SU-DHL-6 (cell line): ENCODE data around the gene PROX1.

Experiments
- H2AFZ ChIP-seq: fragments of 200-600 bp; sonication (generic); 2 replicates; pipeline ENCODE4 v1.6.1; 2014; ENCODE audit warnings: low read depth, mild to moderate bottlenecking, moderate library complexity, mixed read lengths, antibody characterized with exemption, low read length; ENCODE audit not compliant: severe bottlenecking
- H3F3A ChIP-seq: fragments of 200-600 bp; shearing (Covaris generic); 2 replicates; pipeline ENCODE4 v1.6.0; 2016; ENCODE audit warnings: antibody characterized with exemption, mild to moderate bottlenecking; ENCODE audit not compliant: insufficient read depth
- H3K27ac ChIP-seq: fragments of 200-600 bp; sonication (generic); 2 replicates; pipeline ENCODE4 v1.5.1; 2016; ENCODE audit warnings: low read depth, mild to moderate bottlenecking, low read length, moderate library complexity, mixed read lengths
- H3K27me3 ChIP-seq: fragments of 200-600 bp; sonication (generic), shearing (Covaris generic); 2 replicates; pipeline ENCODE4 v1.6.0; 2014; ENCODE audit warnings: mild to moderate bottlenecking, low read length
- H3K36me3 ChIP-seq: fragments of 200-600 bp; sonication (generic); 2 replicates; pipeline ENCODE4 v1.6.1; 2014; ENCODE audit warnings: mild to moderate bottlenecking, low read length, mixed read lengths
- H3K4me2 ChIP-seq: fragments of 300-600, 200-600 bp; shearing (Covaris generic), sonication (generic); 2 replicates; pipeline ENCODE4 v1.6.0; 2014; ENCODE audit warnings: low read length, low read depth, mild to moderate bottlenecking; ENCODE audit not compliant: poor library complexity, severe bottlenecking
- H3K4me3 ChIP-seq: fragments of 200-600 bp; sonication (generic); 2 replicates; pipeline ENCODE4 v1.5.1; 2014; ENCODE audit warnings: antibody characterized with exemption, low read length, mild to moderate bottlenecking, mixed read lengths; ENCODE audit not compliant: insufficient read depth, poor library complexity, severe bottlenecking
- H3K79me2 ChIP-seq: fragments of 200-600 bp; sonication (generic); 2 replicates; pipeline ENCODE4 v1.6.1; 2014; ENCODE audit warnings: mild to moderate bottlenecking, low read length, moderate library complexity; ENCODE audit not compliant: insufficient read depth
- H3K9ac ChIP-seq: fragments of 200-600 bp; sonication (generic); 2 replicates; pipeline ENCODE4 v1.7.0; 2014; ENCODE audit warnings: mild to moderate bottlenecking, low read length
- H3K9me2 ChIP-seq: fragments of 200-600 bp; sonication (generic); replicated peaks from 2 replicates; pipeline ENCODE4 v1.6.1; 2014; ENCODE audit warnings: low read length; ENCODE audit not compliant: insufficient read depth
- H3K9me3 ChIP-seq: fragments of 200-600 bp; sonication (generic); 2 replicates; pipeline ENCODE4 v1.6.1; 2014; ENCODE audit warnings: low read length, mixed read lengths; ENCODE audit not compliant: insufficient read depth
- H4K20me1 ChIP-seq: fragments of 200-600 bp; sonication (generic); 2 replicates; pipeline ENCODE4 v1.6.1; 2014; ENCODE audit warnings: low read depth, mild to moderate bottlenecking, antibody characterized with exemption, low read length, moderate library complexity, mixed read lengths
- EZH2phosphoT487 ChIP-seq: fragments of 200-600 bp; sonication (generic), shearing (Covaris generic); conservative IDR thresholded peaks from 2 replicates; pipeline ENCODE4 v1.6.1; 2018; ENCODE audit warnings: mild to moderate bottlenecking, antibody characterized with exemption, low read length, moderate library complexity, mixed read lengths
- TF ChIP-seq, protein P1 (sequence below): fragments of 200-600 bp; sonication (generic); IDR thresholded peaks from one replicate; pipeline ENCODE4 v1.5.1; 2017; ENCODE audit warnings: antibody characterized with exemption, mild to moderate bottlenecking, low read length, moderate library complexity; ENCODE audit not compliant: insufficient read depth, poor library complexity, severe bottlenecking

PROX1 gene

GRCh38 chr1:213953806-213954205 is 34.0 kb upstream of the PROX1 start:
- no peaks in the 10 kb centered on the region for H3K36me3 ChIP-seq
- no peaks in the 10 kb centered on the region for H3K27me3 ChIP-seq

GRCh38 chr1:213956295-213956770 is 31.4 kb upstream of the PROX1 start:
- no peak overlapping the region for H3K27ac ChIP-seq
- no peak overlapping the region for H3K9ac ChIP-seq
- no peaks in the 10 kb centered on the region for H3K79me2 ChIP-seq
- H3K9me3 ChIP-seq: no peaks in the 10 kb centered on the region
- no peak overlapping the region for H2AFZ ChIP-seq
- H3F3A ChIP-seq: no peaks in the 10 kb centered on the region
- TF ChIP-seq, protein P1, sequence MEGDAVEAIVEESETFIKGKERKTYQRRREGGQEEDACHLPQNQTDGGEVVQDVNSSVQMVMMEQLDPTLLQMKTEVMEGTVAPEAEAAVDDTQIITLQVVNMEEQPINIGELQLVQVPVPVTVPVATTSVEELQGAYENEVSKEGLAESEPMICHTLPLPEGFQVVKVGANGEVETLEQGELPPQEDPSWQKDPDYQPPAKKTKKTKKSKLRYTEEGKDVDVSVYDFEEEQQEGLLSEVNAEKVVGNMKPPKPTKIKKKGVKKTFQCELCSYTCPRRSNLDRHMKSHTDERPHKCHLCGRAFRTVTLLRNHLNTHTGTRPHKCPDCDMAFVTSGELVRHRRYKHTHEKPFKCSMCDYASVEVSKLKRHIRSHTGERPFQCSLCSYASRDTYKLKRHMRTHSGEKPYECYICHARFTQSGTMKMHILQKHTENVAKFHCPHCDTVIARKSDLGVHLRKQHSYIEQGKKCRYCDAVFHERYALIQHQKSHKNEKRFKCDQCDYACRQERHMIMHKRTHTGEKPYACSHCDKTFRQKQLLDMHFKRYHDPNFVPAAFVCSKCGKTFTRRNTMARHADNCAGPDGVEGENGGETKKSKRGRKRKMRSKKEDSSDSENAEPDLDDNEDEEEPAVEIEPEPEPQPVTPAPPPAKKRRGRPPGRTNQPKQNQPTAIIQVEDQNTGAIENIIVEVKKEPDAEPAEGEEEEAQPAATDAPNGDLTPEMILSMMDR: no peak
- TF ChIP-seq EZH2phosphoT487: no peak
- no peaks in the 10 kb centered on the region for H3K9me2 ChIP-seq
- no peak overlapping the region for H3K4me2 ChIP-seq
- no peaks in the 10 kb centered on the region for H3K36me3 ChIP-seq
- no peaks in the 10 kb centered on the region for H4K20me1 ChIP-seq
- H3K27me3 ChIP-seq: no peaks in the 10 kb centered on the region
- no peak overlapping the region for H3K4me3 ChIP-seq

More at GRCh38 chr1:213953806-213954205, 34.0 kb upstream of the PROX1 start:
- TF ChIP-seq, protein P1: no peak
- TF ChIP-seq EZH2phosphoT487: no peak
- H3F3A ChIP-seq: no peaks in the 10 kb centered on the region
- H3K4me3 ChIP-seq: no peak overlapping the region
- H4K20me1 ChIP-seq: no peaks in the 10 kb centered on the region
- no peaks in the 10 kb centered on the region for H3K79me2 ChIP-seq
- no peaks in the 10 kb centered on the region for H3K9me2 ChIP-seq
- no peak overlapping the region for H3K4me2 ChIP-seq
- H3K9ac ChIP-seq: no peak overlapping the region
- no peak overlapping the region for H3K27ac ChIP-seq
- H2AFZ ChIP-seq: no peak overlapping the region
- H3K9me3 ChIP-seq: no peaks in the 10 kb centered on the region

- H3K9me3 ChIP-seq: no peaks in the 10 kb centered on the region
- TF ChIP-seq EZH2phosphoT487: no peak
- TF ChIP-seq, protein P1: no peak
- no peak overlapping the region for H3K4me2 ChIP-seq
- H3K79me2 ChIP-seq: no peaks in the 10 kb centered on the region
- no peaks in the 10 kb centered on the region for H3F3A ChIP-seq
- no peak overlapping the region for H2AFZ ChIP-seq
- no peak overlapping the region for H3K4me3 ChIP-seq
- H4K20me1 ChIP-seq: no peaks in the 10 kb centered on the region
- no peaks in the 10 kb centered on the region for H3K36me3 ChIP-seq
- H3K27ac ChIP-seq: no peak overlapping the region
- H3K9me2 ChIP-seq: no peaks in the 10 kb centered on the region
- H3K27me3 ChIP-seq: no peaks in the 10 kb centered on the region
- no peak overlapping the region for H3K9ac ChIP-seq
Measured at GRCh38 chr1:213958346-213958745, 29.4 kb upstream of the PROX1 start.
